HG02885 (cell line): ENCODE results near the gene RIMKLB.
"Not testable (repeated sequence)": the region's sequence is repeated elsewhere in the genome, so short reads cannot be mapped to it uniquely, and the experiment has no call there.

Experiments used
- ATAC-seq: cut with Tn5 transposase; IDR thresholded peaks from one replicate; pipeline ENCODE4 v1.9.1; 2021; ENCODE audit warnings: mild to moderate bottlenecking; ENCODE audit not compliant: unreplicated experiment, poor library complexity

Gene RIMKLB

DNA sequence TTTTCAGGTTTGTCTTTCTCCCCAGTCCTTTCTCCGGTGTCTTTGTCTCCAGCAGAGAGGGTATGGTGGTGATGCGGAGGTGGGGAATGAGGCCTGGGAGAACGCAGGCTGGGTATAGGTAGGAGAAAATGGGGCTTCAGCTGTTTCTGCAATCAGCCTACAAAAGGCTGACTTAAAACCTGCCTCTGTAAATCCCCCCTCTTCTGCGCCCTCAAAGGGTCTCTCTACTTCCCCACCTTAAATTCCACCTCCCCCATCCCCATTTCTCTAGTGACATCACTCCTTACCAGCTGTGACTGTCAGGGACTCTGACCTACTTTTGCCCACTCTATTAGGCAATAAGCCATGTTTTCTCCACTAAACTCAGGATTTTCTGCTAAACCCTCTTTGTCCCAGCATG is 8.1 kb upstream of the RIMKLB start:
- no peak for ATAC-seq

DNA sequence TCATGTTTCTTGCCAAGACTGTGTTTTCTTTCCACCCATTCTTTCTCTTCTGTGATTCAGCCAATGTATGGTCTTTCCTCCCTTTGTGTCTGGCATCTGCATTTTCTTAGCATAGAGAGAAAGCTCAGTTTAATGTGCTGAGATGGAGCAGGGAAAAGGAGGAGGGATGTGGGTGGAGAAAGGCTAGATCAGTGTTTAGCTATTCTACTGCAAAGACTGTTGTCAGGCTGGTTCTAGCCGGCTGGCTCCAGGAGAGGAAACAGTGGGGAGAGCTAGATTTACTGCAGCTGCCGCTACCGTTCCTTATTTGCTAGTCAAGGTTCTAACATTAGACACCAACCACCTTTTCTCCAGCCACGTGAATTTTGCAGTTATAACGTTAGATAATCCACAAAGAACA is 5.2 kb upstream of the RIMKLB start:
- ATAC-seq, result no peak

DNA sequence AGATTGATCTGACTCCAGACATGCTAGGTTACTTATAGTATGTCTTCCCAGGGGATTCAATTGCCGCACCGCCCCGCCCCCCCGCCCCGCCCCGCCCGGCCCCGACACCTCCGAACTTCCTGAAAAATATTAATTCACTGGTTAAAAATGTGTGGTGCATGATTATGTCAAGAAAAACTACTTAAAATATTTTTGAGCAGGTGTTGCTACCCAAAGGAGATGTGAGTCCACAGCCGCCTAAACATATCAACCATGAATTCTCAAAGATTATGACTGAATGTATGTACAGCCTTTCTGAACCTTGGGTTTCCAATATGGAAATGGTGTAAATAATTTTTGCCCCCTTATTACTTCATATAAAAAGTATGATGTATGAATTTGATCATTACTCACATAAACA is 2.7 kb upstream of the RIMKLB start:
- ATAC-seq, result no peak

DNA sequence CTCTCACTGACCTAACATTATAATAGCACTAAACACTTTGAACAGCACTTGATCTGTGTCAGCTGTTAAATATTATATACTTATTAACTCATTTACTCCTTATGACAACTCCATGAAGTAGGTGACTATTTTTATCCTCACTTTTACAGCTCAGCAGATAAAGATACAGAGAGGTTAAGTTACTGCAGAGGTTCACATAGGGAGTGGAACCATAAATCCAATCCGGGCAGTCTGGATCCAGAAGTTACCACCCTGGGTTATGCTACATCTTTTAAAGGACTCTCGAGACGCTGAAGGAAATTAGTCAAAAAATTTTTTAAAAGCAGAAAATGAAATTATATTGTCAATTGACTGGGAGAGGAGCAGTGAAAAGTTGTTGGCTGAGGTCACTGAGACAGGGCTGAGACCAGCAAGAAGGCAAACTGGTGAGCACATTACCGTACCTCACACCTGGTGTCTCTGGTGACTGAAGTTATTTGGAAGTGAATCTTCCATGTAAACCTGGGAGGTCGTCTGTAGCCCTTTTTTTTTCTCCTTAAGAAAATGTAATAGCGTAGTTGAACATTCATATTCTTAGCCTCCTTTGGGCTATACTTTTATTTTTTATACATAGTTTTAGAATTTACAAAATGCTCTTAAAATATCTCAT is 1.2 kb upstream of the RIMKLB start:
- no peak for ATAC-seq

DNA sequence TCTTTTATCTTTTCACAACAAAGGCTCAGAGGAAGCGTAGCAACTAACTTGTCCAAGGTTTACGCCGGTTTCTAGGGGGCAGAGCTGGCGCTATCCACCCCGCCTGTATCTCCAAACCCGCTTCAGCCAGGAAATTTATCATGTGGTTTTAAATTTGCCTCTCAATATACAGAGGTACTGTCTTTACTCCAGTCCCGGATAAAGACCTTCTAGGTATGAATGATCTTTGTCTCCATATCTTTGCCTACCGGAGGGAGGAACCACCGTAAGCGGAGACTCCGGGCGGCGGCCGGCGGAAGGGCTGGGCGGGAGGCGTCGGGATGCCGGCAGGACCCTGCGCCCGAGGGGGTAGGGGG is 693 bp upstream of the RIMKLB start:
- peak; percentile 13 for ATAC-seq

DNA sequence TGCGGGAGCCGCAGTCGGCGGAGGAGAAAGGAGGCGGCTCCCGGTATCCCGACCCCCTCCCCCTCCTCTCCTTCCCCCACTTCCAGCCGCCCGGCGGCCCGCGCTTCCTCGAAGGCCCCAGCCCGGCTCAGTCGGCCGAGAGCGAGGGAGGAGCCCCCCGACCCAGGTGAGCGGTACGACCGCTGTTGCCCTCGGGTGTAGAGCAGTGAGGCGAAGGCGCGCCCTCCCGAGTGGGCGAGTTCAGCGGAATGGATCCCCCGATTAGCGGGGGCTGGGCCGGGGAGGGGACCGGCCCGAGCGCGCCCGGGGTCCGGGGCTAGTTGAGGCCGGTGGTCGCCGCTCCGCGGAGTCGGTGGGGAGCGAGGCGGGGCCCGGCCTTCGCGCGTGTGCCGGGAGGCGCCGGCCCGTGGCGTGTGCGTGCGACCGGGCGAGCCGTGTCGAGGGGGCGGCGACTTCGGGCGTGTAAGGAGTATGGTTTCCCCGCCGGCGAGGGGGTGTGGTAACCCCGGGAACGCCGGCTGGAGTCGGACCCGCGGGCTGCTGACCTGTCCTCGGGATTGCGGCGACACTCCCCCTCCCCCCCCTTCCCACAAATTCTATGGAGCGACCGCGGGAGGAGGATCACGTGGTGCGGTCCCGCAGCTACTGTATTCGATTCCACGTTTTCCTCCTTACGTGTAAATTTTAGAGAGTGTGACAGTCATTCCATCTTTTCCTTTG is 501 bp downstream of the RIMKLB start:
- peak; percentile 46 for ATAC-seq

DNA sequence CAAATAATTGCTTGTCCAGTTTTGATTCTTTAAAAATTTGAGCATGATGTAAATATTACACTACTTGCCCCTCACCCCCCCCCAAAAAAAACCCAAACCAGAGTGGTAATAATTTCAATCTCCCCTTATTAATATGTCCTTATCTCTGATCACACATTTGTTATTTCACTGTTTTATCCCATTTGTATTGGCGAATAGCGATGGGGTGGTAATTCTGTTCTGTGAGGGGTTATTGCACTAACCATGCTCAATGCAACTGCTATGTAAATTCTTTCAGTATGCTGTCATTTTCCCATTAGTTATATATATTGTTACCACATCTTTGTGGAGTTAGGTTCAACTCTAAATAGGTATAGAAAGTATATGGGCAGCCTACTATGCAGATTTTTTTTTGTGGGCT is 1.1 kb downstream of the RIMKLB start:
- no peak for ATAC-seq

DNA sequence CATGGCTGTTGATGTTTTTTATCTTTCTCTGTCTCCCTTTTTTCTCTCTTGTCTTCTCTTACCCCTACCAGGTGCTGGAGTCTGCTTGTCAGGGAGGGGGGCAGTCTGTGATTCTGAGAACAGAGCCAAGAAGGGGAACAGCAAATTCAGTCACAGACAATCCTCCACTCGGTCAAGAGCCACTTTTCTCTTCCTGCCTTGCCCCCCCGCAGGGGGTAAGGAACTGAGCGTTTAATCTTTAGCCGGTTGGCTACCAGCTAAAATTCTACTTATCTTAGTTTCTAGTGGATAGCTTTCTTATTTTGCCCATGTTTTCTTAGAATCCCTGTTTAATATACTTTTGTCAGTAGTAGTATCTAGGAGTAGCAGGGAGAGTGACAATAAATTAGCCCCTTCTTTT is 1.9 kb downstream of the RIMKLB start:
- no peak for ATAC-seq

DNA sequence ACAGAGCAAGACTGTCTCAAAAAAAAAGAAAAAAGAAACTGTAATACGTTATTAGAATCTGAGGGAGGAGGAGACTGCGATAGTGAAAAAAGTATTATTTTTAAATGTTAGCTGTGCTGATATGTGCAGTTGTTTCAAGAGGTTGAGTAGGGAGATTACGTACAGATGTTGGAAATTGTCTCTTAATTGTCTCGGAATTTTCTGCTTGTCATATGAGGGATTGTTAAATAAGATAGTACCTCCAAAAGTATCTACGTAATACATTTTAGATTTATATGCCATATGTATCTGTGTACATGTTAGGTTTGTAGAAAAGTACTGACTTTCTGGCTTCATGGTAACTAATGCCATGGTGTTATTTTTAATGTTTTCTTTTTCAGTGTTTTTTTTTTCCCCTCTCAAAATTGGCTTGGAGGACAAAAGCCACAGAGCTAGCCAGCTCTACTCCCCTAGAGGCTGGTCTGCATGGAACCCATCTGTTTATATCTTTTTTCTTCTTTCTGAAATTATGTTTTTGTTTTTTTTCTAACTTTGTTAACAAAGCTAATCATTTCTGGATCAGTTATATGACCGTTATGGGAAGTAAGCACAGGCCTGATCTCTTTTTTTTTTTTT is 3.4 kb downstream of the RIMKLB start:
- ATAC-seq, result no peak

DNA sequence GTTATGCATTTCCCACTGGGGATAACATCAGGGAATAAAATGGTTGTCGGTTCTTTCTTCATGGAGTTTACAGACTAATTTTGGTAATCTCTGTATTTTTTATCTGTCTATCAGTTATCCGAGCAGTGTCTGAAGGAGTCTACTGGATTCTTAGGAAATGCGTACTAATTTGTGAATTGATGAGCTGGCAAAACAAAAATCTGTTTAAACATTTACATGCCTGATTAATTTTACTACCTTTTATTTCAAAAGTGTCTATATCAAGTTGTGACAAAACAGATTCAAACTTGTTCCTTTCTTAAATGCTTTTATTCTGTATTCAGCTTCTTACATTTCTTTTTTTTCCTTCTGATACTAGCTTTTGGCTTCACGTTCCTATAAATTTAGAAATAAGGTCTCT is 4.4 kb downstream of the RIMKLB start:
- ATAC-seq, result no peak

DNA sequence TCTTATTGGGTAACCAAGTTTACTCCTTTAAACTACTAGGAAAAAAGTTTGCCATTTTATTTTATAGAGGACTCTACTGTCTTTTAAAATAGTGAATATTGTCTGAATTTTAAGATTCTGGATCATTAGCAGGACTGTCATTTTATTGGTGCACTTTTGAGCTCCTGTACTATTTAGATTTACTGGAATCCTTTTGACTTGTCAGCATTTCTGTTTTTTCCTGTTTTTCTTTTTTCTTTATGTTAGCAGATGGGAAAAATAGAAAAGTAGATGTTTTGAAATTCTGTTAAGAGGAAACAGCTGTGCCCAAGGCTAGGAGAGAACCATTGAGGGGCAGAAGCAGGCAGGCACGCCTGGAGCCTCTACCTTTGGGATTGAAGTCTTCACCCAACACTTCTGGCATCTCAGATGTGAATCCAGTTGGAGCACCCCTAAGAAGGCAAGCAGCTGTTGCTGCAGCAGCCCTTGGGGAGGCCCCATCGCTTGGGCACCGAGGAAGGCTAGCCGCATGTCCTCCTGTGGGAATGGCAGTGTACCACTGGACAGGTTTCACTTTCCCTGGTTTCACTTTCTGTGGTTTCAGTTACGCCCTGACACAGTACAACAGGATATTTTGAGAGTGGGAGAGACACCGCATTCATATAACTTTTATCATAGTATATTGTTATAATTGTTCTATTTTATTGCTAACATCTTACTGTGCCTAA is 11.5 kb downstream of the RIMKLB start:
- no peak for ATAC-seq

DNA sequence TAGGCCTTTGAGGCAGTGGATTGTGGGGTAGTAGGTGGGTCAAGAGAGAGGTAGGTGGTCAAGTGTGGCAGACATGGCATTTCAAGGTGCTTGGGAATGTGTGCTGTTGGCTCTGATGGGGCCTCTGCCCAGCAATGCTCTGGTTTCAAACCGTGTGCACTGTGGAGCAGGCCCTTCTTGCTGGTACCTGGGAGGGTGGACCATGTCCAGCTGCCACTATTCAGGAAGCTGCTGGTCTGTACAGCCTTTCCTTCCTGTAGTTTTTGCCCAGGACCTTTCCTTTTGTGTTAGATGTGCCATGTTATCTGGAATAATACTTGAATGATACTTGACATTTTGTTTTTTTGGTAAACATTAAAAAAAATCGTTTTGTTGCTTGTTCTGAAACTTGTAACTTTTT is 14.8 kb downstream of the RIMKLB start:
- no peak for ATAC-seq

DNA sequence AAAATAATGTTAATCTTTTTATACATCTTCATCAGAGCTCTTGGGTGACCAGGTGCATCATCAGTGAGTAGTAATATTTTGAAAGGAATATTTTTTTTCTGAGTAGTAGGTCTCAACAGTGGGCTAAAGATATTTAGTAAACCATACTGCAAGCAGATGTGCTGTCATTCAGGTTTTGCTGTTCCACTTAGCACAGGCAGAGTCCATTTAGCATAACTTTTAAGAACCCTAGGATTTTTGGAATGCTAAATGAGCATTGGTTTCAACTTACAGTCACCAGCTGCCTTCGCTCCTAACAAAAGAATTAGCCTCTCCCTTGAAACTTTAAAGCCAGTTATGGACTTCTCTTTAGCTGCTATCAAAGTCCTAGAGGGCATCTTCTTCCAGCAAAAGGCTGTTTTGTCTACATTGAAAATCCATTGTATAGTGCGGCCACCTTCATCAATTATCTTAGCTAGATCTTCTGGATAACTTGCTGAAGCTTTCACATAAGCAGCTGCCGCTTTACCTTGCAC is 24.6 kb downstream of the RIMKLB start:
- no peak for ATAC-seq

DNA sequence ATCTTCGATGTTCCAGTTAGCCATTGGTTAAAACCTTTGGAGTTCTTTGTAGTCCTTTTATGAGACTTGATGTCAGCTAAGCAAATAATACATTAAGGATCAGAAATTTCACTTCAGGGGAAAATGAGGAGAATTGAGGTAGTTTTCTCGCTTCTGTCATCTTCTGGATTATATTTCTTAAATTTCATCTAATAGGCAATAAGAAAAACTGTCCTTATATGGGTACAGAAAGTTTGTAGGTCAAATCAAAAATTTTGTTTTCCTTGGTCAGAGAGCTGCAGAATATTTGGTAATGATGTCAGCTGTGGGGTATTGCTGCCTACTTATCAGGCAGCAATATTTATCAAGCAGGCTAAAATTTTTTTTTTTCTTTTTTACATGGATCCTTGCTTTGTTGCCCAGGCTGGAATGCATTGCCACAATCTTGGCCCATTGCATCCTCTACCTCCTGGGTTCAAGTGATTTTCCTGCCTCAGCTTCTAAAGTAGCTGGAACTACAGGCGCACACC is 37.1 kb downstream of the RIMKLB start:
- ATAC-seq, result no peak

DNA sequence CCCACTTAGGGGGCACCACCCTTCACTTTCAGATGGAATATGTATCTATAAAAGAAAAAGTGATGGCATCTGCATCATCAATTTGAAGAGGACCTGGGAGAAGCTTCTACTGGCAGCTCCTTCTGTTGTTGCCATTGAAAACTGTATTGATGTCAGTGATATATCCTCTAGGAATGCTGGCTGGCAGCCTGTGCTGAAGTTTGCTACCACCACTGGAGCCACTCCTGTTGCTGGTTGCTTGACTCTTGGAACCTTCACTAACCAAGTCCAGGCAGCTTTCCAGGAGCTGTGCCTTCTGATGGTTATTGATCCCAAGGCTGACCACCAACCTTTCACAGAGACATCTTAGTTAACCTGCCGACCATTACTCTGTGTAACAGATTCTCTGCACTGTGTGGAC is 44.7 kb downstream of the RIMKLB start:
- no peak for ATAC-seq

DNA sequence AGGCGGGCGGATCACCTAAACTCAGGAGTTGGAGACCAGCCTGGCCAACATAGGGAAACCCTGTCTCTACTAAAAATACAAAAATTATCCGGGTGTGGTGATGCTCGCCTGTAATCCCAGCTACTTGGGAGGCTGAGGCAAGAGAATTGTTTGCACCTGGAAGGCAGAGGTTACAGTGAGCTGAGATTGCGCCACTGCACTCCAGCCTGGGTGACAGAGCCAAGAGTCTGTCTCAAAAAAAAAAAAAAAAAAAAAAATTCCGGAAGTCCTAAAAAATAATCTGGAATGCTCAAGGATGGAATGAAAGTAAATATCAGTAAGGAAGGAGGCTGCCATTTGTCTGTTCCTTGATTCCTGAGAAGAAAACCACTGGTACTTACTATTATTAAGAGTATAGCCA is 45.3 kb downstream of the RIMKLB start:
- not testable (repeated sequence) for ATAC-seq

DNA sequence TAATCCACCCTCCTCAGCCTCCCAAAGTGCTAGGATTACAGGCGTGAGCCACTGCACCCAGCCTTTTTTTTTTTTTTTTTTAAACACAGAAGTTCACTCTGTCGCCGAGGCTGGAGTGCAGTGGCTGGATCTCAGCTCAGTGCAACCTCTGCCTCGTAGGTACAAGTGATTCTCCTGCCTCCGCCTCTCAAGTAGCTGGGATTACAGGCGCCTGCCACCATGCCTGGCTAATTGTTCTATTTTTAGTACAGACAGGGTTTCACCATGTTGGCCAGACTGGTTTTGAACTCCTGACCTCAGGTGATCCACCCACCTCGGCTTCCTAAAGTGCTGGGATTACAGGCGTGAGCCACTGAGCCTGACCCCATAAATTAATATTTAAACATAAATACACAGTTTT is 47.8 kb downstream of the RIMKLB start:
- ATAC-seq, result not testable (repeated sequence)

DNA sequence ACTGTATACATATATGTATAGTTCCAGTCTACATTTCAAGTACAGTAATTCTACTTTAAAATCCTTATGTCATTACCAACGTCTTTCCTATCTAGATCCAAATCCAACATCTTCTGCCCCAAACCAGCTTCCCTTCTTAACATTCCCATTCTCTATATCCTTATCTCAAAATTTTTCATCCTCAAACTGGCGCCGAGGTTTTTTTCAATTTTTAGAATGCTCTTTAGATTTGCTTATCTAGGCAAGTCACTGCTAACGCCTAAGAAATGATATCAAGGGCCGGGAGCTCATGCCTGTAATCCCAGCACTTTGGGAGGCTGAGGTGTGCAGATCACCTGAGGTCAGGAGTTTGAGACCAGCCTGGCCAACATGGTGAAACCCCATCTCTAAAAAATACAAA is 48.3 kb downstream of the RIMKLB start:
- ATAC-seq, result no peak

DNA sequence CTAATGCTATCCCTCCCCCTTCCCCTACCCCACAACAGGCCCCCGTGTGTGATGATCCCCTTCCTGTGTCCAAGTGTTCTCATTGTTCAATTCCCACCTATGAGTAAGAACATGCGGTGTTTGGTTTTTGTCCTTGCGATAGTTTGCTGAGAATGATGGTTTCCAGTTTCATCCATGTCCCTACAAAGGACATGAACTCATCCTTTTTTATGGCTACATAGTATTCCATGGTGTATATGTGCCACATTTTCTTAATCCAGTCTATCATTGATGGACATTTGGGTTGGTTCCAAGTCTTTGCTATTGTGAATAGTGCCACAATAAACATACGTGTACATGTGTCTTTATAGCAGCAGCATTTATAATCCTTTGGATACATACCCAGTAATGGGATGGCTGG is 62.3 kb downstream of the RIMKLB start:
- ATAC-seq, result not testable (repeated sequence)

DNA sequence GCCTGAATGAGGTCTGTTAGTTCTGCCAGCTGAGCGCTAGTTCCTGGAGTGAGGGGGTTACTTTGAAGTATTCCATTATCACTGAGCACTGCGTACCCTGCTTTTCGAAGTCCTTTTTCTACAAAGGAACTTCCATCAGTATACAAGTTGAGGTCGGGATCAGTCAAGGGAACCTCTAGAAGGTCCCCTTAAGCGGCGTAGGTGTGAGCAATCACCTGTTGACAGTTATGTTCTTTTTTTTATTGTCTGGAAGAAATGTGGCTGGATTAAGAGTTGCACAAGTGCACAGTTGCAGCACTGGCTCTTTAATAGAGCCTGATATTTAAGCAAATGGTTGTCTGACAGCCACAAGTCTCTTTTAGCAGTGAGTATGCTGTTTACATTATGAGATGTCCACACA is 64.9 kb downstream of the RIMKLB start:
- not testable (repeated sequence) for ATAC-seq

DNA sequence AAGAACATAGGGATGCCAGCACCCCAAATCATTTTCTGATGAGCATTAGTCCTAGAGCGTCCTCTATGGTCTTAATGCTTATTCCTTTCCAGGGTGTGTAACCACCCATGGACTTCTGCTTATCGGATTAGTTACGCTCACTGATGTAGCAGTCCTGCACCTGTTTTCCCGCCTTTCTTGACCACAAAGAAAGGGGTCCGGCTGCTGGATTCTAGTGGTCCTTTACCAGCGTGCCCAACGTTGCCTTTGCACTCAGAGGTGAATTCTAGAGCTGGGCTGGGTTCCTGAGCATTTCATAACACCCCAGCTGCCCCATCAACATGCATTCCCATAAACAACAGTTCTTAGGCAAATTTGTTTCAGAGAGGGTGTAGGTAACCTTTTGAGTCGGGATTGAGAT is 68.3 kb downstream of the RIMKLB start:
- ATAC-seq, result not testable (repeated sequence)
